Caco-2 (cell line): ENCODE data around the gene BEAN1. TPM values are rescaled to one million over a fixed set of nuclear protein-coding genes. Genes with fewer than 3 reads are reported as not detected.

Source experiments
- BruUV-seq: library from RNA; stranded (reverse); fragments of 400-500 nt; replicated peaks from 2 replicates; lab custom pipeline; 2021; lab: Mats Ljungman, UMichigan
- CTCF ChIA-PET: fragments of 300-600 bp; sonication (Branson Sonifier 250); formaldehyde crosslinking; loops from one replicate; lab custom pipeline; 2022; ENCODE audit warnings: antibody characterized with exemption; lab: Charles Lee
- POLR2A ChIA-PET: fragments of 300-600 bp; sonication (Branson Sonifier 250); formaldehyde crosslinking; loops from one replicate; lab custom pipeline; 2022; ENCODE audit warnings: antibody characterized with exemption; lab: Charles Lee
- DNase-seq, 2 experiments: peaks; one replicate each; pipeline versions ENCODE4 v3.0.0 to v3.0.0-alpha.2; 2020 to 2022
- H3K27me3 ChIP-seq: replicated peaks from 2 replicates; pipeline ENCODE4 v1.6.0; 2011; ENCODE audit warnings: low read length; ENCODE audit not compliant: control insufficient read depth, insufficient read depth
- H3K36me3 ChIP-seq: 2 replicates; pipeline ENCODE4 v1.5.1; 2011; ENCODE audit warnings: low read length; ENCODE audit not compliant: control insufficient read depth, insufficient read depth
- H3K4me1 ChIP-seq: fragments of 250-450 bp; sonication (Bioruptor Pico); 2 replicates; pipeline ENCODE4 v1.5.1; 2020; ENCODE audit warnings: mild to moderate bottlenecking
- H3K4me3 ChIP-seq: 2 replicates; pipeline ENCODE4 v1.5.1; 2011; ENCODE audit warnings: low read depth, mild to moderate bottlenecking, control low read depth, low read length
- H3K9me3 ChIP-seq: fragments of 250-450 bp; sonication (Bioruptor Pico); 2 replicates; pipeline ENCODE4 v1.5.1; 2020; ENCODE audit warnings: mild to moderate bottlenecking, moderate library complexity
- H3K27ac Mint-ChIP-seq: one replicate; pipeline ENCODE4 v1.8.0; 2022; ENCODE audit warnings: mixed read lengths; ENCODE audit not compliant: unreplicated experiment
- H3K27me3 Mint-ChIP-seq: one replicate; pipeline ENCODE4 v1.8.0; 2022; ENCODE audit warnings: mixed read lengths; ENCODE audit not compliant: insufficient read depth, unreplicated experiment
- H3K36me3 Mint-ChIP-seq: one replicate; pipeline ENCODE4 v1.8.0; 2022; ENCODE audit warnings: mild to moderate bottlenecking, mixed read lengths; ENCODE audit not compliant: insufficient read depth, unreplicated experiment
- H3K4me1 Mint-ChIP-seq: one replicate; pipeline ENCODE4 v1.8.0; 2022; ENCODE audit warnings: low read depth, mixed read lengths; ENCODE audit not compliant: unreplicated experiment
- H3K4me3 Mint-ChIP-seq: one replicate; pipeline ENCODE4 v1.8.0; 2022; ENCODE audit warnings: mild to moderate bottlenecking, moderate library complexity, mixed read lengths; ENCODE audit not compliant: unreplicated experiment
- H3K9me3 Mint-ChIP-seq: one replicate; pipeline ENCODE4 v1.8.0; 2022; ENCODE audit warnings: mixed read lengths; ENCODE audit not compliant: unreplicated experiment
- intact Hi-C: fragments of 100-400 bp; cut with micrococcal nuclease; formaldehyde crosslinking; loops from one replicate; pipeline ENCODE4 v1.10.0; 2022; ENCODE audit not compliant: unreplicated experiment
- total RNA-seq: library from RNA; stranded (reverse); gene quantifications from 2 replicates; pipeline ENCODE4 v1.2.3, GENCODE V29; 2022
- TF ChIP-seq, protein P1 (sequence below), 2 experiments: fragments of 200-600 bp in 1 of 2; IDR thresholded peaks; 1 replicate in 1 of 2; 2 replicates in 1 of 2; pipeline versions ENCODE4 v1.5.1 to v1.8.0; 2011 to 2022; ENCODE audit warnings: antibody characterized with exemption in 1 of 2, control low read depth in 1 of 2, inconsistent platforms in 1 of 2, low read depth in 1 of 2, low read length in 1 of 2, mild to moderate bottlenecking in 1 of 2, moderate library complexity in 1 of 2; ENCODE audit not compliant: insufficient read depth in 1 of 2, severe bottlenecking in 1 of 2, unreplicated experiment in 1 of 2

BEAN1 gene
- total RNA-seq, 1 experiment from 2014 or later, result not detected

DNA sequence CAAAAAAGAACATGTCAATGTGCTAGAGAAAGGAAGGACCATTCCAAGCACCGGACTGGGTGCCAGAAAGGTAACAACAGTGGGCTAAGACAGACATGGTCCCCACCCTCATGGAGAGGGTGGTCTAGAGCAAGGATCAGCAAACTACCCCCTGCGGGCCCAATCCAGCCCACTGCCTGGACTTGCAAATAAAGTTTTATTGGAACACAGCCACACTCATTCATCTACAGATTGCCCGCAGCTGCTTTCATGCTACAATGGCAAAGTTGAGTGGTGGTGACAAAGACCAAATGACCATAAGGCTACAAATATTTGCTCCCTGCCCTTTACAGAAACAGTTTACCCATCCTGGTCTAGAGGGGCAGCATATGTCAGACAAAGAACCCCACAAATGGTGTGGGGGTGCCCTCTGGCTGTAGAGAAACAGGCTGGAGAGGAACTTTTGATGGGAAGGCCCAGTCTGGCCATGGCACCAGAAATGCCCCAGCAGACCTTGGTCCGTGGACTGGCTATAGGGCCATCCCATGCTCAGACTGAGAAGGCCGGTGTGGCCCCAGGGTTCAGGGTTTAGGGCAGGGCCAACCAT, 45.4 kb upstream of the BEAN1 start:
- TF ChIP-seq, protein P1, sequence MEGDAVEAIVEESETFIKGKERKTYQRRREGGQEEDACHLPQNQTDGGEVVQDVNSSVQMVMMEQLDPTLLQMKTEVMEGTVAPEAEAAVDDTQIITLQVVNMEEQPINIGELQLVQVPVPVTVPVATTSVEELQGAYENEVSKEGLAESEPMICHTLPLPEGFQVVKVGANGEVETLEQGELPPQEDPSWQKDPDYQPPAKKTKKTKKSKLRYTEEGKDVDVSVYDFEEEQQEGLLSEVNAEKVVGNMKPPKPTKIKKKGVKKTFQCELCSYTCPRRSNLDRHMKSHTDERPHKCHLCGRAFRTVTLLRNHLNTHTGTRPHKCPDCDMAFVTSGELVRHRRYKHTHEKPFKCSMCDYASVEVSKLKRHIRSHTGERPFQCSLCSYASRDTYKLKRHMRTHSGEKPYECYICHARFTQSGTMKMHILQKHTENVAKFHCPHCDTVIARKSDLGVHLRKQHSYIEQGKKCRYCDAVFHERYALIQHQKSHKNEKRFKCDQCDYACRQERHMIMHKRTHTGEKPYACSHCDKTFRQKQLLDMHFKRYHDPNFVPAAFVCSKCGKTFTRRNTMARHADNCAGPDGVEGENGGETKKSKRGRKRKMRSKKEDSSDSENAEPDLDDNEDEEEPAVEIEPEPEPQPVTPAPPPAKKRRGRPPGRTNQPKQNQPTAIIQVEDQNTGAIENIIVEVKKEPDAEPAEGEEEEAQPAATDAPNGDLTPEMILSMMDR (IDR thresholded peaks at IDR 0.05; ENCODE audit: insufficient read depth in 1 of 2, low read depth in 1 of 2, low read length in 1 of 2, severe bottlenecking in 1 of 2, unreplicated experiment in 1 of 2), result no peak
- Mint-ChIP-seq H3K27me3 (no peaks in the 10 kb centered on the region), H3K27ac (no peak overlapping the region), H3K36me3 (no peaks in the 10 kb centered on the region), H3K9me3 (peaks cover 22% of the 10 kb centered on the region), H3K4me1 (peaks cover 16% of the 10 kb centered on the region), H3K4me3 (no peak overlapping the region)
- Histone ChIP-seq H3K4me3 (no peak overlapping the region), H3K4me1 (peaks cover 30% of the 10 kb centered on the region), H3K36me3 (no peaks in the 10 kb centered on the region), H3K9me3 (no peaks in the 10 kb centered on the region), H3K27me3 (no peaks in the 10 kb centered on the region)
- no TSS peak for BruUV-seq
- intact Hi-C loops, result no loop called here
- ChIA-PET POLR2A (no interaction called here), CTCF (interaction anchor here (0.6 kb wide), 1 partner anchor 637 kb away, joined by 6 read pairs; no protein-coding TSS in a partner anchor)
- no peak for DNase-seq

DNA sequence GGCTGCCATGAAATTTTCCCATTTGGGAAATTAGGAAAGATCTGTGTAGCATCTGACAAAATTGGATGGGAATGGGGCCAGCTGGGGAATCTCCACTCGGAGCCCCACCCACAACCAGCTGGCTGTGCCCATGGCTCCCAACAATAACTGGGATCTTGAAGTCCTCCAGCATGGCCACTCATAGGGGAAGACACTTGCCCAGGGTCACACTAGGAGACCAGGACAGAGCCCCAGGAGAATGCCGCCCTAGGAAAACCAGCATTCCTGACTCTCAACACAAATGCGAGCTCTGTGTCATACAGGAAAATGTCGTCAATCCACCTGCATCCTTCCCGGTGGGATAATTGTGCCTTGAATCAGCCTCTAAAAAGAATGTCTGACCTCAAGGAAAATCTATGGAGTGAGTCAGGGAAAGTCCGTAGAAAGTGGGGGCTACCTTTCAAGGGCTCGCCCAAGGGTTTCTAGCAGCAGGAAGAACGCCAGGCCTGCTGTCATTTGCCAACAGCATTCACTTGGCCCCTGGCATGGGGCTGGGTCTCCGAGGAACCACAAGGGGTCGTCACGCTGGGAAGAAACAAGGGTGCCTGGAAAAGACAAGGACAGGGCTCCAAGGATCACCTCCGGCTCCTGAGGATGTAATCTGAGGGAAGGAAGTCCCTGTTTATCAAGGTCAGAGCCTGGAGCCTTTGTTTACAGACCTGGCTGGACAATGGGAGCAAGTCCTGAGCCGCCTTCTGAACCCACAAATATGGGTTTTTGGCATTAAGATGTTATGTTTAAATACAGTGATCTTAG, 44.7 kb upstream of the BEAN1 start:
- Mint-ChIP-seq H3K4me3 (no peak overlapping the region), H3K36me3 (no peaks in the 10 kb centered on the region), H3K27me3 (no peaks in the 10 kb centered on the region), H3K9me3 (peaks cover 22% of the 10 kb centered on the region), H3K27ac (no peak overlapping the region), H3K4me1 (peaks cover 16% of the 10 kb centered on the region)
- no TSS peak for BruUV-seq
- no peak for DNase-seq
- no peak overlapping the region for H3K4me3 ChIP-seq
- ChIA-PET POLR2A (no interaction called here), CTCF (interaction anchor here (0.6 kb wide), 1 partner anchor 636 kb away, joined by 6 read pairs; no protein-coding TSS in a partner anchor)
- H3K9me3 ChIP-seq, result no peaks in the 10 kb centered on the region
- H3K27me3 ChIP-seq, result no peaks in the 10 kb centered on the region
- intact Hi-C loops, result no loop called here
- no peaks in the 10 kb centered on the region for H3K36me3 ChIP-seq
- TF ChIP-seq, protein P1 (IDR thresholded peaks at IDR 0.05; ENCODE audit: insufficient read depth in 1 of 2, low read depth in 1 of 2, low read length in 1 of 2, severe bottlenecking in 1 of 2, unreplicated experiment in 1 of 2), result no peak
- H3K4me1 ChIP-seq, result peaks cover 30% of the 10 kb centered on the region

DNA sequence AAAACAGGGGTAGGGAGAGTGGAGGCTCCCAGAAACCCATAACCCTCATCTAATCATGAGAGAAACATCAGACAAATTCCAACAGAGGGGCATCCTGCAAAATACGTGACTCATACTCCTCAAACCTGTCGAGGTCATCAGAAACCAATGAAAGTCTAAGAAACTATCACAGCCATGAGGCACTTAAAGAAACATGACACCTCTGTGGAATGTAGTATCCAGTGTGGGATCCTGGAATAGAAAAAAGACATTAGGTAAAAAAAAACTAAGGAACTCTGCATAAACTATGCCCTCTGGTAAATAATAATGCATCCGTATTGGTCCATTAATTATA, 44.2 kb upstream of the BEAN1 start:
- no peak overlapping the region for H3K4me3 ChIP-seq
- Mint-ChIP-seq H3K4me1 (peaks cover 16% of the 10 kb centered on the region), H3K27ac (no peak overlapping the region), H3K4me3 (no peak overlapping the region), H3K27me3 (no peaks in the 10 kb centered on the region), H3K36me3 (no peaks in the 10 kb centered on the region), H3K9me3 (peaks cover 22% of the 10 kb centered on the region)
- intact Hi-C loops, result no loop called here
- ChIA-PET CTCF (no interaction called here), POLR2A (no interaction called here)
- DNase-seq, result peak in 1 of 2 experiments; percentile 32
- TF ChIP-seq, protein P1 (IDR thresholded peaks at IDR 0.05; ENCODE audit: insufficient read depth in 1 of 2, low read depth in 1 of 2, low read length in 1 of 2, severe bottlenecking in 1 of 2, unreplicated experiment in 1 of 2), result no peak
- BruUV-seq, result no TSS peak
- H3K9me3 ChIP-seq, result no peaks in the 10 kb centered on the region
- no peaks in the 10 kb centered on the region for H3K27me3 ChIP-seq
- peaks cover 30% of the 10 kb centered on the region for H3K4me1 ChIP-seq
- H3K36me3 ChIP-seq, result no peaks in the 10 kb centered on the region
